ENCODE measurements around the gene ABCA6. TPM values are rescaled to one million over a fixed set of nuclear protein-coding genes. Genes with fewer than 3 reads are reported as not detected.

Gene ABCA6
- total and polyA plus RNA-seq, 2 of the 13 experiments (the other 11 are each of a cell fraction or from before 2014, with no cell fraction given): 0.05 to 0.11 TPM

GRCh38 chr17:69050999-69051775 lies 90.5 kb downstream of the ABCA6 start (continued):
- TF ChIP-seq ZNF407 (CRISPR knock-in tag; IDR thresholded peaks at IDR 0.05; ENCODE audit: not compliant biosample characterization): no peak
- TF ChIP-seq CSRNP2 (CRISPR knock-in tag; conservative IDR thresholded peaks at IDR 0.05; ENCODE audit: low read depth): no peak
- TF ChIP-seq JDP2 (CRISPR knock-in tag; IDR thresholded peaks at IDR 0.05; ENCODE audit: borderline replicate concordance): no peak
- no peak for TF ChIP-seq CHCHD3 (CRISPR knock-in tag; IDR thresholded peaks at IDR 0.05)
- TF ChIP-seq SIN3A (IDR thresholded peaks at IDR 0.05; ENCODE audit: borderline replicate concordance, low read depth, low read length): no peak
- TF ChIP-seq FOXA3 (CRISPR knock-in tag; IDR thresholded peaks at IDR 0.05): peak; percentile 89
- TF ChIP-seq RFX3 (CRISPR knock-in tag; IDR thresholded peaks at IDR 0.05): no peak
- TF ChIP-seq SRSF4 (IDR thresholded peaks at IDR 0.05; ENCODE audit: low read depth, low read length, poor library complexity, severe bottlenecking): no peak
- 0 out of 2 replicates have a peak, but pooled peaks have one; percentile 25 for TF ChIP-seq KDM6A (CRISPR knock-in tag; IDR thresholded peaks at IDR 0.05; ENCODE audit: low read depth)
- TF ChIP-seq HNRNPK (IDR thresholded peaks at IDR 0.05; ENCODE audit: low read depth, low read length, poor library complexity, severe bottlenecking): no peak
- TF ChIP-seq PRDM4 (CRISPR knock-in tag; IDR thresholded peaks at IDR 0.05; ENCODE audit: borderline replicate concordance): no peak
- no peak for TF ChIP-seq U2AF2 (IDR thresholded peaks at IDR 0.05; ENCODE audit: low read depth, low read length)
- peak; percentile 64; the same call in 1 of the 2 replicates for TF ChIP-seq TCF7 (IDR thresholded peaks at IDR 0.05; ENCODE audit: low read depth)
- no peak for TF ChIP-seq ZNF205 (CRISPR knock-in tag; IDR thresholded peaks at IDR 0.05)
- no peak for TF ChIP-seq NFE2 (CRISPR knock-in tag; IDR thresholded peaks at IDR 0.05)
- TF ChIP-seq SIX4 (CRISPR knock-in tag; IDR thresholded peaks at IDR 0.05): peak; percentile 14; the same call in 1 of the 2 replicates
- TF ChIP-seq MEIS2 (CRISPR knock-in tag; IDR thresholded peaks at IDR 0.05): no peak
- no peak for TF ChIP-seq CBX1 (IDR thresholded peaks at IDR 0.05; ENCODE audit: low read depth)

Measured in HepG2 (cell line).